OCI-LY3 (cell line): ENCODE measurements around the gene CCND1.

Source experiments
- H2AFZ ChIP-seq: fragments of 200-600, 300-600 bp; shearing (Covaris generic); 2 replicates; pipeline ENCODE4 v1.6.0; 2014; ENCODE audit warnings: antibody characterized with exemption, low read depth, low read length
- H3K27ac ChIP-seq: fragments of 200-600, 300-600 bp; sonication (generic); 2 replicates; pipeline ENCODE4 v1.5.1; 2014; ENCODE audit warnings: mild to moderate bottlenecking, low read length, moderate library complexity, mixed read lengths
- H3K27me3 ChIP-seq: fragments of 200-600, 300-600 bp; sonication (generic); 2 replicates; pipeline ENCODE4 v1.6.1; 2014; ENCODE audit warnings: low read depth, low read length, mixed read lengths
- H3K36me3 ChIP-seq: fragments of 200-600, 300-600 bp; sonication (generic); replicated peaks from 2 replicates; pipeline ENCODE3; 2014; ENCODE audit warnings: low read depth, low read length, mixed read lengths
- H3K4me1 ChIP-seq: fragments of 300-600, 200-600 bp; sonication (generic); 2 replicates; pipeline ENCODE4 v1.6.1; 2014; ENCODE audit warnings: low read length, mixed read lengths
- H3K4me2 ChIP-seq: fragments of 200-600, 300-600 bp; sonication (generic); 2 replicates; pipeline ENCODE4 v1.6.1; 2014; ENCODE audit warnings: low read length, mixed read lengths
- H3K4me3 ChIP-seq: fragments of 300-600, 200-600 bp; sonication (generic); 2 replicates; pipeline ENCODE4 v1.5.1; 2014; ENCODE audit warnings: antibody characterized with exemption, mild to moderate bottlenecking, low read length, moderate library complexity
- H3K79me2 ChIP-seq: fragments of 300-600, 200-600 bp; shearing (Covaris generic); 2 replicates; pipeline ENCODE4 v1.6.1; 2014; ENCODE audit warnings: mild to moderate bottlenecking, low read length, mixed read lengths
- H3K9ac ChIP-seq: fragments of 300-600, 200-600 bp; shearing (Covaris generic); 2 replicates; pipeline ENCODE4 v1.6.0; 2014; ENCODE audit warnings: mild to moderate bottlenecking, low read length, moderate library complexity
- H3K9me3 ChIP-seq: fragments of 200-600, 300-600 bp; shearing (Covaris generic); 2 replicates; pipeline ENCODE4 v1.6.1; 2014; ENCODE audit warnings: low read length, mixed read lengths; ENCODE audit not compliant: insufficient read depth
- H4K20me1 ChIP-seq: fragments of 200-600, 300-600 bp; sonication (generic); 2 replicates; pipeline ENCODE4 v1.6.1; 2016; ENCODE audit warnings: low read length, mixed read lengths; ENCODE audit not compliant: insufficient read depth
- EZH2phosphoT487 ChIP-seq: fragments of 200-600 bp; shearing (Covaris generic); IDR thresholded peaks from 2 replicates; pipeline ENCODE4 v1.6.1; 2018; ENCODE audit warnings: antibody characterized with exemption, mixed run types, low read depth
- TF ChIP-seq, protein P1 (sequence below): fragments of 200-600, 300-600 bp; sonication (generic); IDR thresholded peaks from 2 replicates; pipeline ENCODE4 v1.5.1; 2014; ENCODE audit warnings: antibody characterized with exemption, low read length, low read depth

CCND1 gene

DNA sequence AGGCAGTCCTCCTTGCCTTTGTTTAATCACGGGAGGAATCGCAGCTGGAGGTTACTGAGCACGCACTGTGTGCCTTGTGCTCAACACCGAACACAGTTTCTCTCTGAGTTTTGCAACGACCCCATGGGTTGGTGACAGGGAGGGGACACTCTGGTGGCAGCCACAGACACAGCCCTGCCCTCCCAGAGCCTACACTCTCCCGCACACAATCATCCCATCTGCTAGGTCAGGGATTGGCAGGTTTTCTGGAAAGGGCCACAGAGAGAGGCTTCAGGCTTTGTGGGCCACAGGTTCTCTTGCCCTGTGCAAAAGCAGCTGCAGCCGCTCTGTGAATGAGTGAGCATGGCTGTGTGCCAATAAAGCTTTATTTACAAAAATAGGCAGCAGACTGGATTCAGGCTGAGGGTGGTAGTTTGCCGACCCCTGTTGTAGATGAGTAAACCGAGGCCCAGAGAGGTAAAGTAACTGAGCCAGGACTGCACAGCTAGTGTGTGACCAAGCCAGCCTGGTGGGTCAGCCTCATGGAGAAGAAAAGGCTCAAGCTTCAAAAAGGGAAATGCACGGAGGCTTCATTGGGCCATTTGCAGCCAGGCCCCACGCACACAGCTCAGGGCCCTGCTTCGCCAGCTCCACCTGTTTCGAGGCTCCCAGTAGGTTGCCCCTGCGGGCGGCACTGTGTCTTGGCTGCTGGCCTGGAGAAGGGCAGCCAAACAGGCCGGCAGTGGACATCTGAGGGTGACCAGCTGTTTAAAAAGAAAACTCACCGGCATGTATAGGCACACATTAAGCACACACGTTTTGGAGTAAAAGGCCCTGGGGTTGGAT, 17.9 kb downstream of the CCND1 start:
- Histone ChIP-seq H3K9me3 (no peaks in the 10 kb centered on the region), H3K4me3 (no peak overlapping the region), H3K27me3 (no peaks in the 10 kb centered on the region), H3K9ac (no peak overlapping the region), H3K36me3 (no peaks in the 10 kb centered on the region), H3K4me1 (no peaks in the 10 kb centered on the region), H3K27ac (no peak overlapping the region), H2AFZ (no peak overlapping the region), H3K79me2 (no peaks in the 10 kb centered on the region), H4K20me1 (no peaks in the 10 kb centered on the region), H3K4me2 (no peak overlapping the region)
- TF ChIP-seq EZH2phosphoT487: no peak
- TF ChIP-seq, protein P1, sequence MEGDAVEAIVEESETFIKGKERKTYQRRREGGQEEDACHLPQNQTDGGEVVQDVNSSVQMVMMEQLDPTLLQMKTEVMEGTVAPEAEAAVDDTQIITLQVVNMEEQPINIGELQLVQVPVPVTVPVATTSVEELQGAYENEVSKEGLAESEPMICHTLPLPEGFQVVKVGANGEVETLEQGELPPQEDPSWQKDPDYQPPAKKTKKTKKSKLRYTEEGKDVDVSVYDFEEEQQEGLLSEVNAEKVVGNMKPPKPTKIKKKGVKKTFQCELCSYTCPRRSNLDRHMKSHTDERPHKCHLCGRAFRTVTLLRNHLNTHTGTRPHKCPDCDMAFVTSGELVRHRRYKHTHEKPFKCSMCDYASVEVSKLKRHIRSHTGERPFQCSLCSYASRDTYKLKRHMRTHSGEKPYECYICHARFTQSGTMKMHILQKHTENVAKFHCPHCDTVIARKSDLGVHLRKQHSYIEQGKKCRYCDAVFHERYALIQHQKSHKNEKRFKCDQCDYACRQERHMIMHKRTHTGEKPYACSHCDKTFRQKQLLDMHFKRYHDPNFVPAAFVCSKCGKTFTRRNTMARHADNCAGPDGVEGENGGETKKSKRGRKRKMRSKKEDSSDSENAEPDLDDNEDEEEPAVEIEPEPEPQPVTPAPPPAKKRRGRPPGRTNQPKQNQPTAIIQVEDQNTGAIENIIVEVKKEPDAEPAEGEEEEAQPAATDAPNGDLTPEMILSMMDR: no peak

DNA sequence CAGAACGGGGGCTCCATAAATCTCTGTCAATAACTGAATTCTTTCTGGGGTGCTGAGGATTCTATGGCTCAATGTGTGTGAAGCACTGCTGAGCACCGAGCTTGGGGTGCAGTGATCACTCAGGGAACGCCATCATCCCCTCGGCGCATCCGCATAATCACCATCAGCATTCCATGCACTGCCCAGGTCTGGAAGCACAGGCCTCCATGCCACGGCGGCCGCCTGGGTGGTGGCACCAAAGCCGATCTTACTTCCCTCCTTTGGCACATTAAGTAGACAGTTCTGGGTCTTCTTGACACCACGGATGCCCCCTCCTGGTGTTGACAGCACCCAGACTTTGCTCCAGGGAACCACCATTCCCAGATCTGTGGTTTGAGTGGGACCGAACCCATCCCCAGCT, 18.6 kb downstream of the CCND1 start:
- Histone ChIP-seq H3K27me3 (no peaks in the 10 kb centered on the region), H3K9ac (no peak overlapping the region), H4K20me1 (no peaks in the 10 kb centered on the region), H3K4me2 (no peak overlapping the region), H3K36me3 (no peaks in the 10 kb centered on the region), H3K79me2 (no peaks in the 10 kb centered on the region), H3K27ac (no peak overlapping the region), H2AFZ (no peak overlapping the region), H3K4me3 (no peak overlapping the region), H3K4me1 (no peaks in the 10 kb centered on the region), H3K9me3 (no peaks in the 10 kb centered on the region)
- TF ChIP-seq EZH2phosphoT487: no peak
- TF ChIP-seq, protein P1: no peak

DNA sequence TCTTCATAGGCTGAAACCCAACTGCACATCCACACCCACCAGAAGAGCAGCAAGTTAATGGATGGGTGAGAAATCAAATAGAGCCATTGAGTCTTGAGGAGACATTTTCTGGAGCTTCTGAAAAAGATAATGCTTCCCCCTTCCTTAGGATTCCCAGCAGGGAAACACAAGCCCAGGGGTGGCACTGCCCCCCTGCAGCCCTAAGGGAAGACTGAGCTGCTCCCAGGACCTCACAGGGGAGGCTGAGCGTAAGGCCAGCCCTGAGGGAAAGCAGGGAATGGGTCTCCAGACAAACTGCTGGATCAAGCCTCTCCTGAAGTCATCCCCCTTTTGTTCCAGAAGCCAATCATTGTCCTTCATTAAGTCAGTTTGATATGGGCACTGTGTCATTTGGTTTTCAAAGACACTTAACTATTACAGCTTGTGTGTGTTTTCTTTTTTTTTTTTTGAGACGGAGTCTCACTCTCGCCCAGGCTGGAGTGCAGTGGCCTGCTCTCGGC, 19.1 kb downstream of the CCND1 start:
- Histone ChIP-seq H2AFZ (no peak overlapping the region), H4K20me1 (no peaks in the 10 kb centered on the region), H3K9ac (no peak overlapping the region), H3K9me3 (no peaks in the 10 kb centered on the region), H3K27ac (no peak overlapping the region), H3K27me3 (no peaks in the 10 kb centered on the region), H3K4me1 (no peaks in the 10 kb centered on the region), H3K79me2 (no peaks in the 10 kb centered on the region), H3K4me2 (no peak overlapping the region), H3K36me3 (no peaks in the 10 kb centered on the region), H3K4me3 (no peak overlapping the region)
- TF ChIP-seq, protein P1: no peak
- no peak for TF ChIP-seq EZH2phosphoT487

DNA sequence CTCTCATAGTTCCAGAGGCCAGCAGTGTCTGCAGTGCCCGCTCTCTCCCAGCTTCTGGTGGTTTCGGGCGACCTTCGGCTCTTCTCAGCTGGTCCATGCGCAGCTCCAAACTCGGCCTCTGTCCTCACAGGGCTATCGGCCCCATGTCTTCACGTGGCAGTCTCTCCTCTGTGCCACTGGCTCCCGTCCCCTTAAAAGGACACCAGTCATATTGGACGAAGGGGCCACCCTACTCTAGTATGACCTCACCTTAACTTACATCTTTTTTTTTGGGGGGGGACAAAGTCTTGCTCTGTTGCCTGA, 20.4 kb downstream of the CCND1 start:
- H3K4me3 ChIP-seq: no peak overlapping the region
- no peak overlapping the region for H3K9ac ChIP-seq
- H3K36me3 ChIP-seq: no peaks in the 10 kb centered on the region
- H4K20me1 ChIP-seq: no peaks in the 10 kb centered on the region
- no peaks in the 10 kb centered on the region for H3K4me1 ChIP-seq
- TF ChIP-seq, protein P1: no peak
- TF ChIP-seq EZH2phosphoT487: no peak
- no peaks in the 10 kb centered on the region for H3K9me3 ChIP-seq
- H3K27ac ChIP-seq: no peak overlapping the region
- H2AFZ ChIP-seq: no peak overlapping the region
- no peaks in the 10 kb centered on the region for H3K79me2 ChIP-seq
- no peaks in the 10 kb centered on the region for H3K27me3 ChIP-seq
- H3K4me2 ChIP-seq: no peak overlapping the region
